GM23338 (cell line): ENCODE data around the gene KIAA1755.

ENCODE experiments used
- CREB1 ChIP-seq: fragments of 250-450 bp; sonication (Bioruptor Pico); IDR thresholded peaks from 2 replicates; pipeline ENCODE4 v1.5.0; 2020; ENCODE audit warnings: low read depth, mild to moderate bottlenecking, moderate library complexity
- EZH2 ChIP-seq: fragments of 200-600 bp; sonication (generic); IDR thresholded peaks from one replicate; pipeline ENCODE4 v1.8.0; 2017; ENCODE audit warnings: antibody characterized with exemption, mild to moderate bottlenecking, low read depth; ENCODE audit not compliant: unreplicated experiment
- EZH2phosphoT487 ChIP-seq: fragments of 200-600 bp; sonication (generic); IDR thresholded peaks from one replicate; pipeline ENCODE4 v1.8.1; 2018; ENCODE audit warnings: antibody characterized with exemption; ENCODE audit not compliant: unreplicated experiment
- JUNB ChIP-seq: IDR thresholded peaks from one replicate; pipeline ENCODE4 v1.6.1; 2016; ENCODE audit warnings: antibody characterized with exemption; ENCODE audit not compliant: unreplicated experiment
- NANOG ChIP-seq: IDR thresholded peaks from 2 replicates; pipeline ENCODE4 v1.6.1; 2016; ENCODE audit warnings: antibody characterized with exemption, borderline replicate concordance
- POLR2AphosphoS5 ChIP-seq: IDR thresholded peaks from 2 replicates; pipeline ENCODE4 v1.6.1; 2016; ENCODE audit warnings: antibody characterized with exemption, low read depth
- REST ChIP-seq: IDR thresholded peaks from one replicate; pipeline ENCODE4 v1.6.1; 2018; ENCODE audit warnings: antibody characterized with exemption; ENCODE audit not compliant: unreplicated experiment
- ZNF331 ChIP-seq: fragments of 250-450 bp; sonication (Bioruptor Pico); IDR thresholded peaks from 2 replicates; pipeline ENCODE4 v1.5.0; 2020; ENCODE audit warnings: low read depth, mild to moderate bottlenecking, moderate library complexity
- ZNF462 ChIP-seq: fragments of 250-450 bp; sonication (Bioruptor Pico); IDR thresholded peaks from 2 replicates; pipeline ENCODE4 v1.5.0; 2020; ENCODE audit warnings: mild to moderate bottlenecking, moderate library complexity
- TF ChIP-seq, protein P1 (sequence below), 2 experiments: fragments of 200-600 bp in 1 of 2; sonication (generic) in 1 of 2; conservative IDR thresholded peaks; 2 replicates each; pipeline versions ENCODE4 v1.5.1 to v1.6.1; 2016 to 2017; ENCODE audit warnings: antibody characterized with exemption in 2 of 2, low read depth in 2 of 2, mild to moderate bottlenecking in 2 of 2, moderate library complexity in 1 of 2
- TF ChIP-seq, protein P2 (sequence below): IDR thresholded peaks from 2 replicates; pipeline ENCODE4 v1.6.1; 2016; ENCODE audit warnings: antibody characterized with exemption

- TF ChIP-seq, protein P1, sequence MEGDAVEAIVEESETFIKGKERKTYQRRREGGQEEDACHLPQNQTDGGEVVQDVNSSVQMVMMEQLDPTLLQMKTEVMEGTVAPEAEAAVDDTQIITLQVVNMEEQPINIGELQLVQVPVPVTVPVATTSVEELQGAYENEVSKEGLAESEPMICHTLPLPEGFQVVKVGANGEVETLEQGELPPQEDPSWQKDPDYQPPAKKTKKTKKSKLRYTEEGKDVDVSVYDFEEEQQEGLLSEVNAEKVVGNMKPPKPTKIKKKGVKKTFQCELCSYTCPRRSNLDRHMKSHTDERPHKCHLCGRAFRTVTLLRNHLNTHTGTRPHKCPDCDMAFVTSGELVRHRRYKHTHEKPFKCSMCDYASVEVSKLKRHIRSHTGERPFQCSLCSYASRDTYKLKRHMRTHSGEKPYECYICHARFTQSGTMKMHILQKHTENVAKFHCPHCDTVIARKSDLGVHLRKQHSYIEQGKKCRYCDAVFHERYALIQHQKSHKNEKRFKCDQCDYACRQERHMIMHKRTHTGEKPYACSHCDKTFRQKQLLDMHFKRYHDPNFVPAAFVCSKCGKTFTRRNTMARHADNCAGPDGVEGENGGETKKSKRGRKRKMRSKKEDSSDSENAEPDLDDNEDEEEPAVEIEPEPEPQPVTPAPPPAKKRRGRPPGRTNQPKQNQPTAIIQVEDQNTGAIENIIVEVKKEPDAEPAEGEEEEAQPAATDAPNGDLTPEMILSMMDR (conservative IDR thresholded peaks at IDR 0.05; ENCODE audit: low read depth in 2 of 2), result no peak
- TF ChIP-seq CREB1 (no peak), POLR2AphosphoS5 (no peak), REST (no peak), EZH2phosphoT487 (no peak), JUNB (no peak), ZNF462 (CRISPR knock-in tag) (no peak), EZH2 (no peak), NANOG (no peak), ZNF331 (no peak)
- TF ChIP-seq, protein P2, sequence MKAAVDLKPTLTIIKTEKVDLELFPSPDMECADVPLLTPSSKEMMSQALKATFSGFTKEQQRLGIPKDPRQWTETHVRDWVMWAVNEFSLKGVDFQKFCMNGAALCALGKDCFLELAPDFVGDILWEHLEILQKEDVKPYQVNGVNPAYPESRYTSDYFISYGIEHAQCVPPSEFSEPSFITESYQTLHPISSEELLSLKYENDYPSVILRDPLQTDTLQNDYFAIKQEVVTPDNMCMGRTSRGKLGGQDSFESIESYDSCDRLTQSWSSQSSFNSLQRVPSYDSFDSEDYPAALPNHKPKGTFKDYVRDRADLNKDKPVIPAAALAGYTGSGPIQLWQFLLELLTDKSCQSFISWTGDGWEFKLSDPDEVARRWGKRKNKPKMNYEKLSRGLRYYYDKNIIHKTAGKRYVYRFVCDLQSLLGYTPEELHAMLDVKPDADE, result no peak
Measured at GRCh38 chr20:38171675-38172043, 88.9 kb downstream of the KIAA1755 start.
